Keratinocyte (primary cell): ENCODE data around the gene DMXL1. TPM values are rescaled to one million over a fixed set of nuclear protein-coding genes. Genes with fewer than 3 reads are reported as not detected.

Experiments
- DNase-seq: peaks from one replicate; pipeline ENCODE4 v3.0.0-alpha.2; 2011; ENCODE audit warnings: low read depth, missing footprints, low spot score
- FAIRE-seq: peaks from 2 replicates; lab custom pipeline; 2011; peaks lifted over from hg19 to GRCh38; lab: Jason Lieb, UNC
- H2AFZ ChIP-seq: 2 replicates; pipeline ENCODE4 v1.6.0; 2012; ENCODE audit warnings: low read length, control low read depth, inconsistent platforms; ENCODE audit not compliant: control insufficient read depth
- H3K27ac ChIP-seq: 2 replicates; pipeline ENCODE4 v1.5.1; 2011; ENCODE audit warnings: low read length; ENCODE audit not compliant: control insufficient read depth, insufficient read depth
- H3K27me3 ChIP-seq: 3 replicates; pipeline ENCODE4 v1.6.0; 2011; ENCODE audit warnings: low read length; ENCODE audit not compliant: control insufficient read depth, insufficient read depth; ENCODE audit errors: extremely low read depth
- H3K36me3 ChIP-seq, 2 experiments: 2 replicates in 1 of 2; 3 replicates in 1 of 2; pipeline ENCODE4 v1.5.1; 2011; ENCODE audit warnings: low read length in 2 of 2, mild to moderate bottlenecking in 1 of 2; ENCODE audit not compliant: control insufficient read depth in 2 of 2, insufficient read depth in 2 of 2; ENCODE audit errors: extremely low read depth in 1 of 2
- H3K4me1 ChIP-seq: 3 replicates; pipeline ENCODE4 v1.5.1; 2011; ENCODE audit warnings: low read length; ENCODE audit not compliant: control insufficient read depth, insufficient read depth; ENCODE audit errors: extremely low read depth
- H3K4me2 ChIP-seq: 3 replicates; pipeline ENCODE4 v1.6.0; 2011; ENCODE audit warnings: low read depth, low read length; ENCODE audit not compliant: control insufficient read depth, insufficient read depth; ENCODE audit errors: extremely low read depth
- H3K4me3 ChIP-seq, 3 experiments: fragments of 200-600 bp in 1 of 3; sonication (generic) in 1 of 3; 2 replicates in 2 of 3; 3 replicates in 1 of 3; pipeline ENCODE4 v1.5.1; 2011 to 2016; ENCODE audit warnings: low read length in 3 of 3, mild to moderate bottlenecking in 3 of 3, control low read depth in 2 of 3, inconsistent platforms in 1 of 3, low read depth in 1 of 3, mixed read lengths in 1 of 3, mixed run types in 1 of 3, moderate library complexity in 1 of 3; ENCODE audit not compliant: control insufficient read depth in 2 of 3, insufficient read depth in 2 of 3; ENCODE audit errors: extremely low read depth in 1 of 3
- H3K79me2 ChIP-seq: 2 replicates; pipeline ENCODE4 v1.6.0; 2012; ENCODE audit warnings: low read length; ENCODE audit not compliant: control insufficient read depth, insufficient read depth
- H3K9ac ChIP-seq: 3 replicates; pipeline ENCODE4 v1.6.0; 2011; ENCODE audit warnings: low read length; ENCODE audit not compliant: control insufficient read depth, insufficient read depth; ENCODE audit errors: extremely low read depth
- H3K9me1 ChIP-seq: 3 replicates; pipeline ENCODE4 v1.6.0; 2011; ENCODE audit warnings: low read length; ENCODE audit not compliant: control insufficient read depth, insufficient read depth; ENCODE audit errors: extremely low read depth
- H3K9me3 ChIP-seq: 2 replicates; pipeline ENCODE4 v1.5.1; 2012; ENCODE audit warnings: low read depth, low read length; ENCODE audit not compliant: control insufficient read depth
- H4K20me1 ChIP-seq: 3 replicates; pipeline ENCODE4 v1.6.0; 2011; ENCODE audit warnings: low read length; ENCODE audit not compliant: control insufficient read depth, insufficient read depth; ENCODE audit errors: extremely low read depth
- EZH2 ChIP-seq: IDR thresholded peaks from one replicate; pipeline ENCODE4 v1.6.1; 2012; ENCODE audit warnings: inconsistent platforms, mild to moderate bottlenecking, low read length, moderate library complexity
- dilution Hi-C: fragments of 300-500 bp; cut with MboI; formaldehyde crosslinking; loops from one replicate; pipeline ENCODE4 v1.7.0; 2020; ENCODE audit warnings: low sequenced_read_pairs; ENCODE audit not compliant: extremely low pct_ligation_motif_present
- polyA plus RNA-seq, 5 experiments: library from polyadenylated mRNA; depleted of rRNA in 3 of 5; stranded (reverse) in 3 of 5; stranded (forward) in 1 of 5; unstranded in 1 of 5; fragments of >200 nt; gene quantifications; 1 replicate in 1 of 5; 2 replicates in 3 of 5; 3 replicates in 1 of 5; pipeline versions ENCODE4 v1.2.1 to v1.2.3, GENCODE V29; 2011 to 2012; ENCODE audit warnings: missing spikeins in 2 of 5, low read depth in 1 of 5, low replicate concordance in 1 of 5
- TF ChIP-seq, protein P1 (sequence below), 3 experiments: IDR thresholded peaks in 1 of 3; conservative IDR thresholded peaks in 1 of 3; optimal IDR thresholded peaks in 1 of 3; 2 replicates in 2 of 3; 3 replicates in 1 of 3; pipeline versions ENCODE3 to v1.5.1; 2011; ENCODE audit warnings: low read length in 3 of 3, mild to moderate bottlenecking in 3 of 3, moderate library complexity in 2 of 3, control low read depth in 1 of 3, inconsistent platforms in 1 of 3; ENCODE audit not compliant: insufficient read depth in 2 of 3; ENCODE audit errors: extremely low read depth in 1 of 3

DMXL1 gene
- polyA plus RNA-seq, 1 donor (not counting 4 experiments of a cell fraction or from before 2014, with no cell fraction given), result 13.1 TPM

DNA sequence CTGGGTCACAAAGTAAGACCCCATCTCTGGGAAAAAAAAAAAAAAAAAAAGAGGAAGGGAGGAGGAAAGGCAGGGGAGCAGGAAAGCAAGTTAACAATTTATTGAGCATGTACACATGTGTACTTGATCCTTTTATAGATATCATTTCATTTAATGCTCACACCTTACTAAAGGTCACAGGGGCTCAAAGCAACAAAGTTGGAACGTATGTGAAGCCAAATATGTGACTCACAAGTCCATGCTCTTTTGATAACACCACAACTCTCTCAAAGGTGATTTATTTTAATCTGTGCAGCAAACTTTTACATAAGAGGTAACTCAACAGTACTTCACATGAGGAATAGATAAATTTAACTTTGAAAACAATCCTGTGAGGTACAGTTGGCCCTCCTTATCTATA is 48.1 kb upstream of the DMXL1 start:
- H4K20me1 ChIP-seq, result no peaks in the 10 kb centered on the region
- dilution Hi-C loops, result no loop called here
- no peak overlapping the region for H3K4me3 ChIP-seq
- H3K79me2 ChIP-seq, result no peaks in the 10 kb centered on the region
- DNase-seq (no peak), FAIRE-seq (no peak)
- no peaks in the 10 kb centered on the region for H3K4me1 ChIP-seq
- H3K9ac ChIP-seq, result no peak overlapping the region
- no peak for TF ChIP-seq EZH2
- TF ChIP-seq, protein P1, sequence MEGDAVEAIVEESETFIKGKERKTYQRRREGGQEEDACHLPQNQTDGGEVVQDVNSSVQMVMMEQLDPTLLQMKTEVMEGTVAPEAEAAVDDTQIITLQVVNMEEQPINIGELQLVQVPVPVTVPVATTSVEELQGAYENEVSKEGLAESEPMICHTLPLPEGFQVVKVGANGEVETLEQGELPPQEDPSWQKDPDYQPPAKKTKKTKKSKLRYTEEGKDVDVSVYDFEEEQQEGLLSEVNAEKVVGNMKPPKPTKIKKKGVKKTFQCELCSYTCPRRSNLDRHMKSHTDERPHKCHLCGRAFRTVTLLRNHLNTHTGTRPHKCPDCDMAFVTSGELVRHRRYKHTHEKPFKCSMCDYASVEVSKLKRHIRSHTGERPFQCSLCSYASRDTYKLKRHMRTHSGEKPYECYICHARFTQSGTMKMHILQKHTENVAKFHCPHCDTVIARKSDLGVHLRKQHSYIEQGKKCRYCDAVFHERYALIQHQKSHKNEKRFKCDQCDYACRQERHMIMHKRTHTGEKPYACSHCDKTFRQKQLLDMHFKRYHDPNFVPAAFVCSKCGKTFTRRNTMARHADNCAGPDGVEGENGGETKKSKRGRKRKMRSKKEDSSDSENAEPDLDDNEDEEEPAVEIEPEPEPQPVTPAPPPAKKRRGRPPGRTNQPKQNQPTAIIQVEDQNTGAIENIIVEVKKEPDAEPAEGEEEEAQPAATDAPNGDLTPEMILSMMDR (optimal IDR thresholded peaks at IDR 0.05 in 1 of 3, IDR thresholded peaks at IDR 0.05 in 1 of 3, conservative IDR thresholded peaks at IDR 0.05 in 1 of 3; ENCODE audit: extremely low read depth in 1 of 3, insufficient read depth in 2 of 3, low read length in 3 of 3), result no peak
- no peak overlapping the region for H3K27ac ChIP-seq
- H3K27me3 ChIP-seq, result no peaks in the 10 kb centered on the region
- H3K9me3 ChIP-seq, result no peaks in the 10 kb centered on the region
- H2AFZ ChIP-seq, result no peak overlapping the region
- no peak overlapping the region for H3K4me2 ChIP-seq
- H3K9me1 ChIP-seq, result no peaks in the 10 kb centered on the region
- no peaks in the 10 kb centered on the region for H3K36me3 ChIP-seq

- no peaks in the 10 kb centered on the region for H3K9me3 ChIP-seq
- no peak overlapping the region for H3K4me2 ChIP-seq
- H3K9ac ChIP-seq, result no peak overlapping the region
- dilution Hi-C loops, result no loop called here
- no peak overlapping the region for H2AFZ ChIP-seq
- no peaks in the 10 kb centered on the region for H4K20me1 ChIP-seq
- H3K4me1 ChIP-seq, result no peaks in the 10 kb centered on the region
- H3K79me2 ChIP-seq, result no peaks in the 10 kb centered on the region
- no peaks in the 10 kb centered on the region for H3K27me3 ChIP-seq
- no peaks in the 10 kb centered on the region for H3K9me1 ChIP-seq
- no peak overlapping the region for H3K27ac ChIP-seq
- no peak overlapping the region for H3K4me3 ChIP-seq
- no peak for FAIRE-seq
- no peaks in the 10 kb centered on the region for H3K36me3 ChIP-seq
- DNase-seq, result no peak
- TF ChIP-seq EZH2, result no peak
- TF ChIP-seq, protein P1 (optimal IDR thresholded peaks at IDR 0.05 in 1 of 3, IDR thresholded peaks at IDR 0.05 in 1 of 3, conservative IDR thresholded peaks at IDR 0.05 in 1 of 3; ENCODE audit: extremely low read depth in 1 of 3, insufficient read depth in 2 of 3, low read length in 3 of 3), result no peak
These were observed 42.3 kb upstream of the DMXL1 start for GRCh38 chr5:119028575-119028974.
